HG03175 (cell line): ENCODE data around the gene ZNF70.
A peak's percentile ranks its signal among the peaks of the same experiment; 100 is the strongest.

ENCODE experiments used
- ATAC-seq: cut with Tn5 transposase; IDR thresholded peaks from one replicate; pipeline ENCODE4 v1.9.1; 2021; ENCODE audit warnings: mild to moderate bottlenecking, moderate library complexity; ENCODE audit not compliant: unreplicated experiment

ZNF70 gene

GRCh38 chr22:23779731-23780130 is 28.8 kb upstream of the ZNF70 start:
- no peak for ATAC-seq

- ATAC-seq, result no peak
These were observed 28.2 kb upstream of the ZNF70 start for GRCh38 chr22:23779083-23779482.

- no peak for ATAC-seq
These were observed 27.6 kb upstream of the ZNF70 start for GRCh38 chr22:23778577-23778900.

- no peak for ATAC-seq
These were observed 27.1 kb upstream of the ZNF70 start for GRCh38 chr22:23777776-23778576.

- ATAC-seq, result no peak
These were observed 25.0 kb upstream of the ZNF70 start for GRCh38 chr22:23775779-23776375.

GRCh38 chr22:23774922-23775436 is 24.1 kb upstream of the ZNF70 start:
- ATAC-seq, result no peak

- ATAC-seq, result no peak
These were observed 23.4 kb upstream of the ZNF70 start for GRCh38 chr22:23774114-23774921.

GRCh38 chr22:23773483-23774113 is 22.7 kb upstream of the ZNF70 start:
- ATAC-seq, result no peak

GRCh38 chr22:23772649-23773473 is 21.9 kb upstream of the ZNF70 start, which contains the start of gene MMP11:
MMP11 (plus strand) TSS chr22:23772849; CDS start chr22:23772871, 22 bp downstream.
- ATAC-seq, result no peak

GRCh38 chr22:23772315-23772648 is 21.4 kb upstream of the ZNF70 start:
- no peak for ATAC-seq

GRCh38 chr22:23769321-23769965 is 18.5 kb upstream of the ZNF70 start:
- no peak for ATAC-seq

GRCh38 chr22:23767673-23768548 is 17.0 kb upstream of the ZNF70 start, which contains the start of gene CHCHD10:
CHCHD10 (minus strand) TSS chr22:23767972; CDS start chr22:23767874, 98 bp downstream.
- ATAC-seq, result peak; percentile 57

- ATAC-seq, result no peak
These were observed 16.4 kb upstream of the ZNF70 start for GRCh38 chr22:23767303-23767672.

GRCh38 chr22:23764899-23765881 is 14.3 kb upstream of the ZNF70 start:
- no peak for ATAC-seq

- no peak for ATAC-seq
These were observed 13.0 kb upstream of the ZNF70 start for GRCh38 chr22:23763954-23764353.

GRCh38 chr22:23763579-23763945 is 12.7 kb upstream of the ZNF70 start:
- ATAC-seq, result no peak

GRCh38 chr22:23762842-23763578 is 12.1 kb upstream of the ZNF70 start, which contains the start of gene C22orf15:
C22orf15 (plus strand) TSS chr22:23762990; CDS start chr22:23763307, 317 bp downstream.
- ATAC-seq, result no peak
